GM12864 (cell line): Measurements from ENCODE around the gene RASSF1.
"Not testable (repeated sequence)": the region's sequence is repeated elsewhere in the genome, so short reads cannot be mapped to it uniquely, and the experiment has no call there.

Source experiments
- DNase-seq: peaks from one replicate; pipeline ENCODE4 v3.0.0-alpha.2; 2011; ENCODE audit warnings: low read depth
- H3K4me3 ChIP-seq: 2 replicates; pipeline ENCODE4 v1.5.1; 2011; ENCODE audit warnings: mild to moderate bottlenecking, low read depth, low read length, control low read depth
- CTCF ChIP-seq: IDR thresholded peaks from 2 replicates; pipeline ENCODE4 v1.5.1; 2011; ENCODE audit warnings: low read depth, mild to moderate bottlenecking, moderate library complexity, low read length, control low read depth, inconsistent platforms; ENCODE audit errors: missing control alignments

Gene RASSF1

GRCh38 chr3:50288387-50289007 lies 52.1 kb downstream of the RASSF1 start:
- DNase-seq: no peak
- TF ChIP-seq CTCF: no peak
- no peak overlapping the region for H3K4me3 ChIP-seq

- no peak for TF ChIP-seq CTCF
- DNase-seq: no peak
Measured at GRCh38 chr3:50287262-50287661, 53.4 kb downstream of the RASSF1 start.

GRCh38 chr3:50286322-50287227 lies 54.1 kb downstream of the RASSF1 start:
- no peak for DNase-seq
- TF ChIP-seq CTCF: no peak
- H3K4me3 ChIP-seq: no peak overlapping the region

More at GRCh38 chr3:50287262-50287661, 53.4 kb downstream of the RASSF1 start:
- no peak overlapping the region for H3K4me3 ChIP-seq

GRCh38 chr3:50284121-50284520 lies 56.5 kb downstream of the RASSF1 start:
- not testable (repeated sequence) for H3K4me3 ChIP-seq, DNase-seq
